Measurements from ENCODE around the gene SLC6A8.
"Not testable (repeated sequence)": the region's sequence is repeated elsewhere in the genome, so short reads cannot be mapped to it uniquely, and the experiment has no call there.

SLC6A8 gene

DNA sequence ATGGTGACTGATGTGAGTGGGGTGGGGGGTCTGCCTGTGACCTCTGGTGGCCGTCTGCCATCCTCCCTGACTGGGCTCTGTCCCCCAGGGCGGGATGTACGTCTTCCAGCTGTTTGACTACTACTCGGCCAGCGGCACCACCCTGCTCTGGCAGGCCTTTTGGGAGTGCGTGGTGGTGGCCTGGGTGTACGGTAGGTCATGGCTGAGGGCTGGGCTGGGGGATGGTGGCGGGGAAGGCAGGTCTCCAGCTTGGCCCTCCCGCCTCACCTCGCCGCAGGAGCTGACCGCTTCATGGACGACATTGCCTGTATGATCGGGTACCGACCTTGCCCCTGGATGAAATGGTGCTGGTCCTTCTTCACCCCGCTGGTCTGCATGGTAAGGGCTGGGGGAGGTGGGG lies 6.5 kb downstream of the SLC6A8 start:
- not testable (repeated sequence) for DNase-seq

GRCh38 chrX:153694687-153695270 lies 7.1 kb downstream of the SLC6A8 start:
- no peak for DNase-seq

DNA sequence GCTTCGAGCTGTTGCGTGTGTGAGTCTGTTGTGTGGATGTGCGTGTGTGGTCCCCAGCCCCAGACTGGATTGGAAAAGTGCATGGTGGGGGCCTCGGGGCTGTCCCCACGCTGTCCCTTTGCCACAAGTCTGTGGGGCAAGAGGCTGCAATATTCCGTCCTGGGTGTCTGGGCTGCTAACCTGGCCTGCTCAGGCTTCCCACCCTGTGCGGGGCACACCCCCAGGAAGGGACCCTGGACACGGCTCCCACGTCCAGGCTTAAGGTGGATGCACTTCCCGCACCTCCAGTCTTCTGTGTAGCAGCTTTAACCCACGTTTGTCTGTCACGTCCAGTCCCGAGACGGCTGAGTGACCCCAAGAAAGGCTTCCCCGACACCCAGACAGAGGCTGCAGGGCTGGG lies 8.4 kb downstream of the SLC6A8 start:
- no peak for DNase-seq

GRCh38 chrX:153696538-153696937 lies 8.8 kb downstream of the SLC6A8 start:
- not testable (repeated sequence) for DNase-seq

- DNase-seq = not testable (repeated sequence)
Measured at GRCh38 chrX:153696986-153697722, 9.4 kb downstream of the SLC6A8 start.

- no peak for DNase-seq
Measured at GRCh38 chrX:153697924-153698865, 10.5 kb downstream of the SLC6A8 start.

DNA sequence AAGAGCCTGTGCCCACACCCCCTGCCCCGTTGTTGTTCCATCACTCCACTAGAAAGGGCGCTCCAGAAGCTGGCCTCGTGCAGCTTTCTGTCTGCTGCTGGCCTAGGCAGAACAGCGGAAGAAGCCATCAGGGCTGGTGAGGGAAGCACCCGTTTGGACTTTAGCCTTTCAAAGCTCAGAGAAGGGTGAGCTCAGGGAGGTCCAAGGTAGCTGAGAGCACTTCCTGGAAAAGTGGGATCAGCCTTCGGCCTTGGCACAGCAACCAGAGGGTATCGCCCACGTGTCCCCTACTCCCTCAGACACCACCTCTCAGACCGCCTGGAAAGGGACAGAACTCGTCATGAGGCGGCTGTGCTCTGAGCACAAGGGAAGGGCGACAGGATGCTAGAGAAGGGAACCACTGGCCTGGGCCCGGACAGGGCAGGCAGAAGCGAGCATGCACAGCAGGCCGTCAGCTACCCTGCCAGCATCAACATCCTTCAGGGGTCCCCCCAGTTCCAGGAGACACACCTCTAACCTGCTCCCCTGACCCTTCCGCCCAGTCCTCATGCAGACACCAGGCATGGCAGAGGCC lies 11.6 kb downstream of the SLC6A8 start:
- not testable (repeated sequence) for DNase-seq

- DNase-seq = not testable (repeated sequence)
Measured at GRCh38 chrX:153699784-153700371, 12.2 kb downstream of the SLC6A8 start.

- DNase-seq = no peak
Measured at GRCh38 chrX:153700376-153700945, 12.7 kb downstream of the SLC6A8 start.

DNA sequence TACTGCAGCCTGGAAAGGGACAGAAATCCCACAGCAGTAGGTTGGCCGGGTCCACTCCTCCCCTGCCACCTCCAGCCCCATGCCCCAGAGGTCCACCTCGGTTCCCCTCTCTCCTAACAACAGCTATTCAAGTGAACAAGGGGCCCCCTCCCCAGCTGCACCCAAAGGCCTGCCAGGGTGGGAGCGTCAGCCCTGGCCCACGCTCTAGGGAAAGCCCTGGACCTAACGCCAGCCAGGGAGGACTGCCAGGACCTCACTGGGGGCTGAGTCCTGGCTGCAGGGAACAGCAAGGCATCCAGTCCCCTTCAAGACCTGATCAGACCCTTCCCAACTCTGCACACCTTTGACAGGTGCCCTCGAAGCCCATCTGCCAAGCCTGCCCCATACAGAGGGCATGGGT lies 13.2 kb downstream of the SLC6A8 start:
- no peak for DNase-seq

GRCh38 chrX:153701706-153702105 lies 14.0 kb downstream of the SLC6A8 start:
- no peak for DNase-seq

DNA sequence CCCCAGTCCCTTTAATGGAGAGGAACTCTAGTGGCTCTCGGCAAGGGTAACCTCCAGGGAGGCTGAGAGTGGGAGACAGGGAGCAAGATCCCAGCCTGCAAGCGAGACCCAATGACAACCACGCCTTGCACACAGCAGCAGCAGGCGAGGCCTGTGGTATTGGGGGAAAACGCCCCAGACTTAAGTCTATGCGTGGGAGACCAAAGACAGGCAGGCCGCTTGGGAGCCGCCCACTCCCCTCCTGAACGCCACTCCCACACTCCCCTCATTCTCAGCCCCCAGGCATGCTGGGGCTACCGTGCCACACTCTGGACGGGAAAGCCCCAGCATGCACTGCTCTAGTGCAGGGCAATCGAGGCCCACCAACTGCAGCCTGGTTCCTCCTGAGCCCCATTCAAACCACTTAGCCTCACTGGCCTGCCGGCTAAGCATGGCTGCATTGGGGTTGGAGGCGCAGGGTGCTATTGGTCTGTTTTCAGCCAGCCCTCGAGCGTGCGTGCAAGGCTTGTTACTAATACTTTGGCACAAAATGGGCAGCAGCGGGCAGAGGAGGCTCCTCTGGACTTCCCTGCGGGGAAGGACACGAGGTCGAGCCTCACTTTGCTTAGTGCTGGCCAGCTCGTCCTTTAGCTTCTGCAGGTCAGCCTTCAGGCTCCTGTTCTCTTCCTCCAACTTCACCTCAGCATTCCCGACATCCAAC lies 14.8 kb downstream of the SLC6A8 start:
- no peak for DNase-seq

DNA sequence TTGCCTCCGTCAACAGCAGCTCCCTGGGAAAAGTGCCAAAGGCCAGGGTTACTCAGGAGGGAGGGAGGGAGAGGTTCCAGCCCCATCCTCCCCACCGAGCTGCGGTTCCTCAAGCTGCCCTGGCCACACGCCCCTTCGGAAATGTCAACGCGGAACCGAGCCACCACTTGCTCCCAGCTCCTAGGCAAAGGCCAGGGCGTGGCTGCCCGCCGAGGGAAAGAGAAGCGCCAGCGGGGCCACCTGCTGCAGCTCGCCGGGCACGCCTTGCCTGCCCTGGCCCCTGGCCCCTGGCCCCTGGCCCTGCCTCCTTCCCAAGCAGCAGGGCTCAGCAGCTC lies 15.3 kb downstream of the SLC6A8 start:
- DNase-seq = no peak

GRCh38 chrX:153704021-153704526 lies 16.3 kb downstream of the SLC6A8 start:
- no peak for DNase-seq

- not testable (repeated sequence) for DNase-seq
Measured at GRCh38 chrX:153704631-153705402, 17.1 kb downstream of the SLC6A8 start.

- not testable (repeated sequence) for DNase-seq
Measured at GRCh38 chrX:153705403-153706060, 17.8 kb downstream of the SLC6A8 start.

- no peak for DNase-seq
Measured at GRCh38 chrX:153706799-153707198, 19.1 kb downstream of the SLC6A8 start.

DNA sequence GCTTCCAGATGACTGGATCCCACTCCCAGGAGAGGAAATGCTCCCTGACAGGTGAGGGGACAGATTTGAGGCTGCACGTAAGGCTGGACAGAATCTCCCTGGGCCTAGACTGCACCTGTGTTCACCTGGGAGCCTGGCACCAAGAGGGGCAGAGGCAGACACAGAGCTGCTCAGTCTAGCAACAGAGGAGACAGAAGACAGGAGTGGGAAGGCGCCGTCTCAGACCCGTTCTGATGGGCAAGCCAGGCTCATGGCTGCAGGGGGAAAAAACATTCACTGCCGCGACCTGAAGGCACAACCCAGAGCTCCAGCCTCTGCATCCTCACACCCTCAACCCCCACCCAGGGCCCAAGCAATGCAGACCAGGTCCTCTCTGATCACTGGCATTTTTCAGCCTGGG lies 19.7 kb downstream of the SLC6A8 start:
- no peak for DNase-seq

DNA sequence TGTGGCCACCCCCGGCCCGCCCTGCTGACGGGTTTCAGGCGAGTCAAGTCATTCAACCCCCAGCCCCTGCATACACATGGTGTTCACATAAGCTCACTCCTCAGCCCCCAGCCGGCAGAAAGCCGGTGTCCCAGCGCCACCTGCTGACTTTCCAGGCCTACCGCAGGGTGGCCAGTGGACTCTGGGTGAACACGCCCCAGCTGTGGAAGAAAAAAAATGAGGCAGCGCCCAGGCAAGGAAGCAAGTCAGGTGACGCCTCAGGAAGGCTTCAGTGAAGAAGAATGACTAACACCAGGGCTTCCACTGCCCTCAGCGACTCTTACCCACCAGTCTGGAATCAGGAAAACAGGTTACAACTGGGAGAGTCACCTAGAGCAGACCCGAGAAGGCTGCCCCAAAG lies 20.7 kb downstream of the SLC6A8 start:
- DNase-seq = no peak

Measured in NCI-H2029 (cell line).